HG03521 (cell line): ENCODE measurements around the gene AKAP6.

Source experiments
- ATAC-seq: cut with Tn5 transposase; IDR thresholded peaks from one replicate; pipeline ENCODE4 v1.9.1; 2021; ENCODE audit warnings: mild to moderate bottlenecking, moderate library complexity; ENCODE audit not compliant: unreplicated experiment

AKAP6 gene

GRCh38 chr14:32883188-32883587, 554.1 kb downstream of the AKAP6 start:
- no peak for ATAC-seq
